CD14-positive monocyte (primary cell): ENCODE measurements around the gene PHC1. TPM values are rescaled to one million over a fixed set of nuclear protein-coding genes. Genes with fewer than 3 reads are reported as not detected.

Experiments
- DNase-seq, 3 donors: peaks; one replicate each; pipeline ENCODE4 v3.0.0-alpha.2; 2011 to 2022
- H2AFZ ChIP-seq: 2 replicates; pipeline ENCODE4 v1.6.0; 2012; ENCODE audit warnings: mild to moderate bottlenecking, low read depth, low read length, inconsistent platforms; ENCODE audit not compliant: insufficient read depth, poor library complexity, severe bottlenecking
- H3K27ac ChIP-seq, 2 donors: 1 replicate in 1 of 2; 2 replicates in 1 of 2; pipeline ENCODE4 v1.5.1; 2012 to 2013; ENCODE audit warnings: low read length in 2 of 2, control low read depth in 1 of 2, inconsistent platforms in 1 of 2, low read depth in 1 of 2, mild to moderate bottlenecking in 1 of 2
- H3K27me3 ChIP-seq, 2 donors: one replicate each; pipeline versions ENCODE4 v1.6.0 to v1.6.1; 2011 to 2013; ENCODE audit warnings: low read length in 2 of 2; ENCODE audit not compliant: control insufficient read depth in 2 of 2, insufficient read depth in 2 of 2
- H3K36me3 ChIP-seq, 2 donors: replicated peaks in 1 of 2; 1 replicate in 1 of 2; 2 replicates in 1 of 2; pipeline versions ENCODE4 v1.5.1 to v1.6.1; 2012 to 2013; ENCODE audit warnings: low read length in 2 of 2, control low read depth in 1 of 2, inconsistent platforms in 1 of 2, mild to moderate bottlenecking in 1 of 2; ENCODE audit not compliant: insufficient read depth in 2 of 2, control insufficient read depth in 1 of 2
- H3K4me1 ChIP-seq, 2 donors: 1 replicate in 1 of 2; 2 replicates in 1 of 2; pipeline versions ENCODE4 v1.5.1 to v1.6.1; 2012 to 2013; ENCODE audit warnings: low read length in 2 of 2, control low read depth in 1 of 2, inconsistent platforms in 1 of 2, mild to moderate bottlenecking in 1 of 2, moderate library complexity in 1 of 2; ENCODE audit not compliant: insufficient read depth in 2 of 2, control insufficient read depth in 1 of 2
- H3K4me2 ChIP-seq: replicated peaks from 2 replicates; pipeline ENCODE3; 2012; ENCODE audit warnings: low read length, moderate library complexity, mild to moderate bottlenecking; ENCODE audit not compliant: poor library complexity, severe bottlenecking; ENCODE audit errors: extremely low read depth
- H3K4me3 ChIP-seq, 3 experiments: fragments of 200-600 bp in 1 of 3; sonication (generic) in 1 of 3; replicated peaks in 1 of 3; 1 replicate in 2 of 3; 2 replicates in 1 of 3; pipeline ENCODE4 v1.5.1; 2011 to 2013; ENCODE audit warnings: low read length in 3 of 3, mild to moderate bottlenecking in 3 of 3, control low read depth in 2 of 3, low read depth in 2 of 3, inconsistent platforms in 1 of 3, moderate library complexity in 1 of 3
- H3K79me2 ChIP-seq: 2 replicates; pipeline ENCODE4 v1.6.0; 2012; ENCODE audit warnings: mild to moderate bottlenecking, control low read depth, inconsistent platforms, low read length, moderate library complexity; ENCODE audit not compliant: insufficient read depth
- H3K9ac ChIP-seq: 2 replicates; pipeline ENCODE4 v1.6.0; 2017; ENCODE audit warnings: low read length, mild to moderate bottlenecking; ENCODE audit not compliant: insufficient read depth, poor library complexity, severe bottlenecking
- H3K9me3 ChIP-seq, 2 donors: replicated peaks in 1 of 2; 1 replicate in 1 of 2; 2 replicates in 1 of 2; pipeline versions ENCODE4 v1.5.1 to v1.6.1; 2012 to 2013; ENCODE audit warnings: low read length in 2 of 2, control low read depth in 1 of 2; ENCODE audit not compliant: control insufficient read depth in 1 of 2, insufficient read depth in 1 of 2
- H4K20me1 ChIP-seq: 2 replicates; pipeline ENCODE4 v1.6.0; 2012; ENCODE audit warnings: mild to moderate bottlenecking, low read length, control low read depth, moderate library complexity; ENCODE audit not compliant: insufficient read depth
- H3K27ac Mint-ChIP-seq, 7 donors: one replicate each; pipeline ENCODE4 v1.8.0; 2020; ENCODE audit warnings: mild to moderate bottlenecking in 7 of 7, mixed read lengths in 7 of 7, moderate library complexity in 6 of 7, inconsistent platforms in 2 of 7
- H3K27me3 Mint-ChIP-seq, 3 donors: one replicate each; pipeline ENCODE4 v1.8.0; 2021 to 2022; ENCODE audit warnings: low read depth in 3 of 3, mild to moderate bottlenecking in 3 of 3, mixed read lengths in 3 of 3, moderate library complexity in 3 of 3, inconsistent platforms in 1 of 3
- H3K36me3 Mint-ChIP-seq, 2 donors: one replicate each; pipeline ENCODE4 v1.8.0; 2020; ENCODE audit warnings: mixed read lengths in 2 of 2, inconsistent platforms in 1 of 2, mild to moderate bottlenecking in 1 of 2
- H3K4me1 Mint-ChIP-seq: one replicate; pipeline ENCODE4 v1.8.0; 2020; ENCODE audit warnings: mild to moderate bottlenecking, mixed read lengths
- H3K4me3 Mint-ChIP-seq, 2 donors: one replicate each; pipeline ENCODE4 v1.8.0; 2020; ENCODE audit warnings: mild to moderate bottlenecking in 2 of 2, mixed read lengths in 2 of 2, moderate library complexity in 1 of 2
- H3K9me3 Mint-ChIP-seq, 7 donors: one replicate each; pipeline ENCODE4 v1.8.0; 2020 to 2022; ENCODE audit warnings: mixed read lengths in 7 of 7, mild to moderate bottlenecking in 6 of 7, moderate library complexity in 6 of 7, inconsistent platforms in 2 of 7
- WGBS: methylation state at CpG from one replicate; pipeline ENCODE4 v1.1.5; 2013; ENCODE audit warnings: missing lambda C conversion rate; ENCODE audit not compliant: insufficient coverage; 5-methylcytosine and 5-hydroxymethylcytosine counted together
- intact Hi-C, 2 donors: fragments of 100-400 bp; cut with micrococcal nuclease; formaldehyde crosslinking; loops; one replicate each; pipeline versions ENCODE4 v1.15.0 to v1.15.1; 2023
- polyA plus RNA-seq, 3 donors: library from polyadenylated mRNA; depleted of rRNA in 1 of 3; unstranded in 2 of 3; stranded (reverse) in 1 of 3; fragments of 300-500 nt in 2 of 3; fragments of >200 nt in 1 of 3; fragmentation: Illumina TruSeq in 2 of 3; gene quantifications; 1 replicate in 2 of 3; 2 replicates in 1 of 3; pipeline ENCODE4 v1.2.3, GENCODE V29; 2012 to 2021
- TF ChIP-seq, protein P1 (sequence below): fragments of 200-600 bp; IDR thresholded peaks from one replicate; pipeline ENCODE4 v1.8.0; 2022; ENCODE audit warnings: antibody characterized with exemption, mild to moderate bottlenecking

Gene PHC1
- polyA plus RNA-seq, 3 donors, result 0.58 to 19.3 (median 1.4) TPM

DNA sequence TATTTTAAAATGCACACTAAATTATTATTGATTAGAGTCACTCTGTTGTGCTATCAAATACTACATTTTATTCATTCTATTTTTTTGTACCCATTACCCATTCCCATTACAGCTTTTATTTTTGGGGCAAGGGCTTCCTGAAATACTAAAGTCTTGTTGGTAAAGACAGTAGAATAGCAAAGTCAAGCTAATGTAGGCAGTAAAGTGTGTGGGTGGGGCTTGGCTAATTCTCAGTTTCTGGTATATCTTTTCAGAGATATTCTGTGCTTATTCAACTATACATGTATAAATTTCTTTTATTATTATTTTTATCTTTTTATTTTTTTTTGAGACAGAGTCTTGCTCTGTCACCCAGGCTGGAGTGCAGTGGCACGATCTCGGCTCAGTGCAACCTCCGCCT lies 22.3 kb upstream of the PHC1 start:
- H3K4me1 Mint-ChIP-seq, result peaks cover 5% of the 10 kb centered on the region
- peaks cover 0 to 6% (median 2%) of the 10 kb centered on the region in 7 donors for H3K9me3 Mint-ChIP-seq
- TF ChIP-seq, protein P1, sequence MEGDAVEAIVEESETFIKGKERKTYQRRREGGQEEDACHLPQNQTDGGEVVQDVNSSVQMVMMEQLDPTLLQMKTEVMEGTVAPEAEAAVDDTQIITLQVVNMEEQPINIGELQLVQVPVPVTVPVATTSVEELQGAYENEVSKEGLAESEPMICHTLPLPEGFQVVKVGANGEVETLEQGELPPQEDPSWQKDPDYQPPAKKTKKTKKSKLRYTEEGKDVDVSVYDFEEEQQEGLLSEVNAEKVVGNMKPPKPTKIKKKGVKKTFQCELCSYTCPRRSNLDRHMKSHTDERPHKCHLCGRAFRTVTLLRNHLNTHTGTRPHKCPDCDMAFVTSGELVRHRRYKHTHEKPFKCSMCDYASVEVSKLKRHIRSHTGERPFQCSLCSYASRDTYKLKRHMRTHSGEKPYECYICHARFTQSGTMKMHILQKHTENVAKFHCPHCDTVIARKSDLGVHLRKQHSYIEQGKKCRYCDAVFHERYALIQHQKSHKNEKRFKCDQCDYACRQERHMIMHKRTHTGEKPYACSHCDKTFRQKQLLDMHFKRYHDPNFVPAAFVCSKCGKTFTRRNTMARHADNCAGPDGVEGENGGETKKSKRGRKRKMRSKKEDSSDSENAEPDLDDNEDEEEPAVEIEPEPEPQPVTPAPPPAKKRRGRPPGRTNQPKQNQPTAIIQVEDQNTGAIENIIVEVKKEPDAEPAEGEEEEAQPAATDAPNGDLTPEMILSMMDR, result no peak
- peaks cover 3 to 15% (median 3%) of the 10 kb centered on the region in 3 donors for H3K27me3 Mint-ChIP-seq
- Histone ChIP-seq H4K20me1 (no peaks in the 10 kb centered on the region), H3K9ac (no peak overlapping the region), H3K4me3 (no peak overlapping the region), H3K4me2 (no peak overlapping the region), H3K36me3 (no peaks in the 10 kb centered on the region), H3K9me3 (no peaks in the 10 kb centered on the region), H3K4me1 (peaks cover 2 to 4% of the 10 kb centered on the region in 2 donors), H3K79me2 (no peaks in the 10 kb centered on the region), H3K27ac (no peak overlapping the region), H3K27me3 (no peaks in the 10 kb centered on the region), H2AFZ (no peak overlapping the region)
- no peak for DNase-seq
- no peaks in the 10 kb centered on the region for H3K36me3 Mint-ChIP-seq
- peak overlapping the region in 1 of 7 donors; percentile 41 for H3K27ac Mint-ChIP-seq
- no peak overlapping the region for H3K4me3 Mint-ChIP-seq
- intact Hi-C loops, result no loop called here
- no CpG with 5 or more reads among the region's 3 CpGs for WGBS

DNA sequence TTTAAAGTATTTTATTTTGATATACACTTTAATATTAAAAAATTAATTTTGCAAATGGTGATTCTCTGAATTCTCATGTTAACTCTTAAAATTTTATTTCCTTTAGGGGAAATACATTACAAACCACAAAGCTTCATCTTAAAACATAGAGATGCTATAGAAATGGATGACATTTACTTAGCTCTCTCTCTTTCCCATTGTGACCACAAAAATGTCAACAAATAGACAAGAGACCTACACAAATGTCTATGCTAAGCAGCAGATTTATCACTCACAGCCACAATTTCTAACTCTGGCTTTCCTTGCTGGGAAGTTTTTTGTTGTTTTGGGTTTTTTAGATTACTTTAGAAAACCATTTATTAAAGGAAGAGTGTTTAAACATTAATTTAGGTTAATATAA lies 19.9 kb upstream of the PHC1 start:
- H2AFZ ChIP-seq, result no peak overlapping the region
- no peak overlapping the region for H3K4me3 Mint-ChIP-seq
- H3K9me3 ChIP-seq, result peaks cover 0 to 4% of the 10 kb centered on the region in 2 donors
- no peak overlapping the region for H3K27ac ChIP-seq
- no peaks in the 10 kb centered on the region for H4K20me1 ChIP-seq
- H3K4me3 ChIP-seq, result no peak overlapping the region
- H3K4me2 ChIP-seq, result no peak overlapping the region
- H3K4me1 ChIP-seq, result peaks cover 2 to 6% of the 10 kb centered on the region in 2 donors
- H3K9me3 Mint-ChIP-seq, result peaks cover 0 to 14% (median 7%) of the 10 kb centered on the region in 7 donors
- no peaks in the 10 kb centered on the region for H3K36me3 ChIP-seq
- no peak overlapping the region for H3K27ac Mint-ChIP-seq
- no peaks in the 10 kb centered on the region for H3K27me3 ChIP-seq
- no peak overlapping the region for H3K9ac ChIP-seq
- TF ChIP-seq, protein P1, result no peak
- H3K27me3 Mint-ChIP-seq, result peaks cover 4 to 15% (median 5%) of the 10 kb centered on the region in 3 donors
- H3K79me2 ChIP-seq, result no peaks in the 10 kb centered on the region
- peaks cover 5% of the 10 kb centered on the region for H3K4me1 Mint-ChIP-seq
- intact Hi-C loops, result no loop called here
- no peak for DNase-seq
- no peaks in the 10 kb centered on the region for H3K36me3 Mint-ChIP-seq
